IMR-90 (cell line): ENCODE data around the gene TMEM179. TPM values are rescaled to one million over a fixed set of nuclear protein-coding genes. Genes with fewer than 3 reads are reported as not detected.

ENCODE experiments used
- ATAC-seq: fragments of 200-7000 bp; cut with Tn5 transposase; 2 replicates; pipeline ENCODE4 v1.9.1; 2020; ENCODE audit warnings: low read depth, mild to moderate bottlenecking, moderate library complexity
- BruUV-seq: library from RNA; stranded (reverse); fragments of 400-500 nt; replicated peaks from 2 replicates; lab custom pipeline; 2021; lab: Mats Ljungman, UMichigan
- CTCF ChIA-PET: fragments of 300-600 bp; formaldehyde crosslinking; extraction: SDS; loops from one replicate; lab custom pipeline; 2021; ENCODE audit warnings: antibody characterized with exemption; lab: Yijun Ruan, JAX
- POLR2A ChIA-PET: fragments of 300-600 bp; sonication (Branson Sonifier 250); formaldehyde crosslinking; loops from one replicate; lab custom pipeline; 2022; ENCODE audit warnings: antibody characterized with exemption; ENCODE audit not compliant: unreplicated experiment; lab: Charles Lee
- DNase-seq: peaks from one replicate; pipeline ENCODE4 v3.0.0; 2013
- H2AFZ ChIP-seq: replicated peaks from 2 replicates; pipeline ENCODE3; 2013; ENCODE audit warnings: low read length, mild to moderate bottlenecking; ENCODE audit not compliant: poor library complexity
- H2AK5ac ChIP-seq: 2 replicates; pipeline ENCODE4 v1.6.1; 2013; ENCODE audit warnings: low read depth, low read length, inconsistent platforms
- H2AK9ac ChIP-seq: replicated peaks from 2 replicates; pipeline ENCODE3; 2013; ENCODE audit warnings: mild to moderate bottlenecking, low read depth, low read length, moderate library complexity; ENCODE audit not compliant: poor library complexity
- H2BK120ac ChIP-seq: 2 replicates; pipeline ENCODE4 v1.6.1; 2013; ENCODE audit warnings: low read depth, low read length, inconsistent platforms
- H2BK15ac ChIP-seq: 3 replicates; pipeline ENCODE4 v1.6.1; 2013; ENCODE audit warnings: low read depth, low read length, inconsistent platforms
- H2BK20ac ChIP-seq: 2 replicates; pipeline ENCODE4 v1.6.1; 2013; ENCODE audit warnings: low read depth, mild to moderate bottlenecking, inconsistent platforms, low read length, moderate library complexity
- H2BK5ac ChIP-seq: 2 replicates; pipeline ENCODE4 v1.6.1; 2013; ENCODE audit warnings: mild to moderate bottlenecking, low read depth, low read length, inconsistent platforms; ENCODE audit not compliant: poor library complexity, severe bottlenecking
- H3K14ac ChIP-seq: replicated peaks from 2 replicates; pipeline ENCODE4 v1.6.1; 2013; ENCODE audit warnings: low read depth, low read length, inconsistent platforms
- H3K18ac ChIP-seq: 2 replicates; pipeline ENCODE4 v1.6.1; 2013; ENCODE audit warnings: low read depth, low read length, control low read depth
- H3K23ac ChIP-seq: 2 replicates; pipeline ENCODE4 v1.6.1; 2013; ENCODE audit warnings: low read depth, low read length, inconsistent platforms
- H3K27ac ChIP-seq: 2 replicates; pipeline ENCODE4 v1.5.1; 2013; ENCODE audit warnings: mild to moderate bottlenecking, control low read depth, low read length; ENCODE audit not compliant: insufficient read depth
- H3K27me3 ChIP-seq: 2 replicates; pipeline ENCODE4 v1.6.1; 2013; ENCODE audit warnings: low read length; ENCODE audit not compliant: control insufficient read depth, insufficient read depth
- H3K36me3 ChIP-seq: 2 replicates; pipeline ENCODE4 v1.6.1; 2013; ENCODE audit warnings: low read length, mixed read lengths; ENCODE audit not compliant: control insufficient read depth, insufficient read depth
- H3K4ac ChIP-seq: 2 replicates; pipeline ENCODE4 v1.6.1; 2013; ENCODE audit warnings: low read depth, low read length, inconsistent platforms
- H3K4me1 ChIP-seq: 2 replicates; pipeline ENCODE4 v1.6.1; 2013; ENCODE audit warnings: low read length, mixed read lengths; ENCODE audit not compliant: control insufficient read depth, insufficient read depth
- H3K4me2 ChIP-seq: 2 replicates; pipeline ENCODE4 v1.6.1; 2013; ENCODE audit warnings: low read depth, mild to moderate bottlenecking, control low read depth, low read length, moderate library complexity
- H3K4me3 ChIP-seq: 2 replicates; pipeline ENCODE4 v1.5.1; 2013; ENCODE audit warnings: low read depth, mild to moderate bottlenecking, control low read depth, low read length, moderate library complexity; ENCODE audit not compliant: insufficient read depth
- H3K56ac ChIP-seq: 2 replicates; pipeline ENCODE4 v1.6.1; 2013; ENCODE audit warnings: low read length, inconsistent platforms; ENCODE audit not compliant: insufficient read depth; ENCODE audit errors: extremely low read depth
- H3K79me1 ChIP-seq, 2 experiments: 2 replicates each; pipeline ENCODE4 v1.6.1; 2013; ENCODE audit warnings: low read length in 2 of 2, inconsistent platforms in 1 of 2, low read depth in 1 of 2
- H3K9ac ChIP-seq: 2 replicates; pipeline ENCODE4 v1.6.1; 2013; ENCODE audit warnings: low read depth, low read length, control low read depth
- H3K9me1 ChIP-seq: 2 replicates; pipeline ENCODE4 v1.6.1; 2013; ENCODE audit warnings: low read length, inconsistent platforms; ENCODE audit not compliant: insufficient read depth
- H3K9me3 ChIP-seq: 2 replicates; pipeline ENCODE4 v1.6.1; 2013; ENCODE audit warnings: low read length; ENCODE audit not compliant: control insufficient read depth, insufficient read depth
- H4K20me1 ChIP-seq: 2 replicates; pipeline ENCODE4 v1.6.1; 2013; ENCODE audit warnings: low read length, inconsistent platforms; ENCODE audit not compliant: insufficient read depth
- H4K5ac ChIP-seq: 2 replicates; pipeline ENCODE4 v1.6.1; 2013; ENCODE audit warnings: mild to moderate bottlenecking, low read depth, low read length, control low read depth
- H4K8ac ChIP-seq, 2 experiments: 2 replicates each; pipeline ENCODE4 v1.6.1; 2013; ENCODE audit warnings: low read depth in 2 of 2, low read length in 2 of 2, control low read depth in 1 of 2, inconsistent platforms in 1 of 2
- H4K91ac ChIP-seq: 2 replicates; pipeline ENCODE4 v1.6.1; 2013; ENCODE audit warnings: low read depth, low read length, inconsistent platforms; ENCODE audit not compliant: insufficient read depth
- BHLHE40 ChIP-seq: fragments of 150-350 bp; IDR thresholded peaks from 2 replicates; pipeline ENCODE4 v1.6.1; 2016; ENCODE audit warnings: mild to moderate bottlenecking, low read depth, low read length
- CEBPB ChIP-seq: IDR thresholded peaks from 2 replicates; pipeline ENCODE4 v1.6.1; 2012; ENCODE audit warnings: low read depth, low read length, improper control_type of control experiment
- CHD1 ChIP-seq: IDR thresholded peaks from 2 replicates; pipeline ENCODE4 v1.6.1; 2012; ENCODE audit warnings: low read depth, low read length, improper control_type of control experiment
- CTCF ChIP-seq: conservative IDR thresholded peaks from 2 replicates; pipeline ENCODE4 v1.5.1; 2012; ENCODE audit warnings: mild to moderate bottlenecking, low read depth, low read length, improper control_type of control experiment
- ELK1 ChIP-seq: fragments of 150-350 bp; IDR thresholded peaks from 2 replicates; pipeline ENCODE4 v1.6.1; 2016; ENCODE audit warnings: low read depth, mild to moderate bottlenecking, low read length, moderate library complexity, borderline replicate concordance
- FOS ChIP-seq: fragments of 150-350 bp; IDR thresholded peaks from 2 replicates; pipeline ENCODE4 v1.6.1; 2016; ENCODE audit warnings: low read depth, low read length
- MAFK ChIP-seq: IDR thresholded peaks from 2 replicates; pipeline ENCODE4 v1.6.1; 2012; ENCODE audit warnings: low read depth, low read length, improper control_type of control experiment
- MAZ ChIP-seq: IDR thresholded peaks from 2 replicates; pipeline ENCODE4 v1.6.1; 2012; ENCODE audit warnings: low read depth, mild to moderate bottlenecking, low read length, improper control_type of control experiment, moderate library complexity, borderline replicate concordance
- MXI1 ChIP-seq: IDR thresholded peaks from 2 replicates; pipeline ENCODE4 v1.6.1; 2012; ENCODE audit warnings: low read depth, mild to moderate bottlenecking, low read length, moderate library complexity, borderline replicate concordance
- NFE2L2 ChIP-seq: fragments of 150-350 bp; IDR thresholded peaks from 2 replicates; pipeline ENCODE4 v1.6.1; 2016; ENCODE audit warnings: low read depth, mild to moderate bottlenecking, low read length
- POLR2A ChIP-seq: IDR thresholded peaks from 2 replicates; pipeline ENCODE4 v1.6.1; 2012; ENCODE audit warnings: mild to moderate bottlenecking, low read depth, low read length
- RAD21 ChIP-seq: IDR thresholded peaks from 2 replicates; pipeline ENCODE4 v1.6.1; 2012; ENCODE audit warnings: low read length, improper control_type of control experiment
- RCOR1 ChIP-seq: IDR thresholded peaks from 2 replicates; pipeline ENCODE4 v1.6.1; 2012; ENCODE audit warnings: mild to moderate bottlenecking, low read length, improper control_type of control experiment; ENCODE audit not compliant: insufficient replicate concordance
- RFX5 ChIP-seq: IDR thresholded peaks from 2 replicates; pipeline ENCODE4 v1.8.0; 2012; ENCODE audit warnings: low read depth, mild to moderate bottlenecking, low read length, moderate library complexity
- SMC3 ChIP-seq: fragments of 150-350 bp; IDR thresholded peaks from 2 replicates; pipeline ENCODE4 v1.6.1; 2016; ENCODE audit warnings: low read depth, mild to moderate bottlenecking, antibody characterized with exemption, low read length, moderate library complexity
- USF2 ChIP-seq: fragments of 150-350 bp; IDR thresholded peaks from 2 replicates; pipeline ENCODE4 v1.6.1; 2017; ENCODE audit warnings: mild to moderate bottlenecking, antibody characterized with exemption, low read length, low read depth
- WGBS, 2 experiments: methylation state at CpG; one replicate each; pipeline versions ENCODE4 v1.1.5 to v1.1.7; 2013; ENCODE audit warnings: missing lambda C conversion rate in 2 of 2; ENCODE audit not compliant: insufficient read length in 1 of 2; ENCODE audit errors: extremely low coverage in 2 of 2; 5-methylcytosine and 5-hydroxymethylcytosine counted together
- dilution Hi-C: fragments of 300-500 bp; cut with HindIII; formaldehyde crosslinking; loops from one replicate; pipeline ENCODE4 v1.14.3; 2018; ENCODE audit warnings: low sequenced_read_pairs; ENCODE audit not compliant: unreplicated experiment
- in situ Hi-C: fragments of 300-500 bp; cut with MboI; formaldehyde crosslinking; loops from 3 replicates; pipeline ENCODE4 v1.14.3; 2019; ENCODE audit warnings: low sequenced_read_pairs, inconsistent platforms, mixed read lengths
- intact Hi-C: fragments of 100-400 bp; cut with micrococcal nuclease; formaldehyde crosslinking; loops from 2 replicates; pipeline ENCODE4 v1.10.0; 2022
- polyA plus RNA-seq, 3 experiments: library from polyadenylated mRNA; depleted of rRNA; stranded (reverse); fragments of >200 nt; gene quantifications; 2 replicates each; pipeline ENCODE4 v1.2.3, GENCODE V29; 2012; ENCODE audit warnings: low replicate concordance in 1 of 3
- total RNA-seq: library from RNA; depleted of rRNA; stranded (reverse); fragments of >200 nt; gene quantifications from 2 replicates; pipeline ENCODE4 v1.2.3, GENCODE V29; 2012

Gene TMEM179
- total and polyA plus RNA-seq, 2 of the 4 experiments (the other 2 are of a cell fraction): not detected

- no peak overlapping the region for H2AK5ac ChIP-seq
- no peak overlapping the region for H2BK120ac ChIP-seq
- ChIA-PET CTCF (no interaction called here), POLR2A (no interaction called here)
- no peak overlapping the region for H2BK15ac ChIP-seq
- no peaks in the 10 kb centered on the region for H3K9me1 ChIP-seq
- H3K14ac ChIP-seq: no peak overlapping the region
- dilution Hi-C loops: no loop called here
- no peak overlapping the region for H3K18ac ChIP-seq
- H3K4me1 ChIP-seq: no peaks in the 10 kb centered on the region
- H3K4me3 ChIP-seq: no peak overlapping the region
- 0 out of 2 replicates have a peak, but pooled peaks have one; percentile 13 for ATAC-seq
- DNase-seq: no peak
- peaks cover 13% of the 10 kb centered on the region; the same call in 1 of the 2 replicates for H3K27me3 ChIP-seq
- H3K36me3 ChIP-seq: no peaks in the 10 kb centered on the region
- H3K23ac ChIP-seq: no peak overlapping the region
- BruUV-seq: no TSS peak
- H3K9me3 ChIP-seq: no peaks in the 10 kb centered on the region
- no peak overlapping the region for H2BK5ac ChIP-seq
- no peaks in the 10 kb centered on the region for H3K79me1 ChIP-seq
- no peak overlapping the region for H3K56ac ChIP-seq
- no peak overlapping the region for H2BK20ac ChIP-seq
- H3K9ac ChIP-seq: no peak overlapping the region
- TF ChIP-seq CHD1: no peak
- TF ChIP-seq RAD21: no peak
- TF ChIP-seq CTCF: no peak
- no peak for TF ChIP-seq CEBPB
- TF ChIP-seq MAZ: no peak
- TF ChIP-seq NFE2L2: no peak
- no peak for TF ChIP-seq RCOR1
- no peak for TF ChIP-seq POLR2A
- TF ChIP-seq ELK1: no peak
- no peak for TF ChIP-seq BHLHE40
- no peak for TF ChIP-seq FOS
- no peak for TF ChIP-seq USF2
- TF ChIP-seq RFX5: no peak
- TF ChIP-seq SMC3: no peak
- no peak for TF ChIP-seq MAFK
- TF ChIP-seq MXI1: no peak
- H4K91ac ChIP-seq: no peak overlapping the region
- H3K27ac ChIP-seq: no peak overlapping the region
- H2AFZ ChIP-seq: no peak overlapping the region
- intact Hi-C loops: no loop called here
- no peak overlapping the region for H3K4me2 ChIP-seq
- no peak overlapping the region for H4K5ac ChIP-seq
- H3K4ac ChIP-seq: no peak overlapping the region
- no peaks in the 10 kb centered on the region for H4K20me1 ChIP-seq
- in situ Hi-C loops: no loop called here
- no peak overlapping the region for H4K8ac ChIP-seq
- H2AK9ac ChIP-seq: no peak overlapping the region
- WGBS, 2 experiments: 6% methylated on average over 5 of the region's 9 CpGs; no CpG with 5 or more reads in 1 of the 2 experiments
Measured at GRCh38 chr14:104576970-104577332, 27.6 kb downstream of the TMEM179 start.
